GM12874 (cell line): ENCODE data around the gene PGC.

Experiments used
- TF ChIP-seq, protein P1 (sequence below): IDR thresholded peaks from 2 replicates; pipeline ENCODE4 v1.5.1; 2011; ENCODE audit warnings: low read depth, mild to moderate bottlenecking, control low read depth, low read length, moderate library complexity; ENCODE audit not compliant: insufficient read depth

Gene PGC

DNA sequence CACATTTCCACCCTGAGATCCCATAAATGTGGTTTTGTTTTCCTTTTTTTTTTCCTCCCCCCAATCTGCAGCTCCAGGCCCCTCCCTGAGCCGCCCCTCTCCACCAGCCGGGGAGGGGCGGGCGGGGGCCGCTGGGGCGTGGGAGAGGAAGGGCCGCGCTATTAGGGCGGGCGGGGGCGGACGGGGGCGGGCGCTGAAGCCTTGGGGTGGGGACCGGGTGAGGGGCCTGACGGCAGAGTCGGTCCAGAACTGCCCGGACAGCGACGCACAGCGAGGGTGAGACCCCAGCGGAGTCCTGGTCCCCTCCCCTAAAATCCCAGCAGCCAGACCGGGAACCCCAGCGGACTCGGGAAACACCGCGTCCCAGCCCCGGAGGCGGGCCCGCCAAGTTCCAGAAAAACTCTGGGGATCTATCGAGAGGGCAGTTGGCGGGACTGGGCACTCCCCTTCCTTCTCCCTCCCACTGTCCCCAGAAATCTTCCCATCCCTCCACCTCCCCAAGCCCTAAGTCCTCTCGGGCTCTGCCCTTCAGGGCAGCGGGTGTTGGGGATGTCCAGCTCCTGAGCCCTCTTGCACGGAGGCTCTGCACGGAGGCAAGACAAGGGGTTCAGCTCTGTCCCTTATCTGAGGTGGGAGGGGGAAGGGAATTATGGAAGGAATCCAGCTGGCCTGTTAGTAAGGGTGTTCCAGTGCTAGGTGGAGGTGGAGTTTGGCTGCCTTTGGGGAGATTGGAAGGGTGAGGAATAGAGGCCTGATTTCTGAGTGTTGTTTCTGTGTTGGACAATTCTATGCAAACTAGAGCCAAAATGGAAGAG lies 33.6 kb upstream of the PGC start, which contains the start of gene PRICKLE4:
TSS of gene PRICKLE4 (plus strand) at position 232 of the 815 bp plus-strand sequence. CDS start 2,692 bp downstream, outside the sequence.
- TF ChIP-seq, protein P1, sequence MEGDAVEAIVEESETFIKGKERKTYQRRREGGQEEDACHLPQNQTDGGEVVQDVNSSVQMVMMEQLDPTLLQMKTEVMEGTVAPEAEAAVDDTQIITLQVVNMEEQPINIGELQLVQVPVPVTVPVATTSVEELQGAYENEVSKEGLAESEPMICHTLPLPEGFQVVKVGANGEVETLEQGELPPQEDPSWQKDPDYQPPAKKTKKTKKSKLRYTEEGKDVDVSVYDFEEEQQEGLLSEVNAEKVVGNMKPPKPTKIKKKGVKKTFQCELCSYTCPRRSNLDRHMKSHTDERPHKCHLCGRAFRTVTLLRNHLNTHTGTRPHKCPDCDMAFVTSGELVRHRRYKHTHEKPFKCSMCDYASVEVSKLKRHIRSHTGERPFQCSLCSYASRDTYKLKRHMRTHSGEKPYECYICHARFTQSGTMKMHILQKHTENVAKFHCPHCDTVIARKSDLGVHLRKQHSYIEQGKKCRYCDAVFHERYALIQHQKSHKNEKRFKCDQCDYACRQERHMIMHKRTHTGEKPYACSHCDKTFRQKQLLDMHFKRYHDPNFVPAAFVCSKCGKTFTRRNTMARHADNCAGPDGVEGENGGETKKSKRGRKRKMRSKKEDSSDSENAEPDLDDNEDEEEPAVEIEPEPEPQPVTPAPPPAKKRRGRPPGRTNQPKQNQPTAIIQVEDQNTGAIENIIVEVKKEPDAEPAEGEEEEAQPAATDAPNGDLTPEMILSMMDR, result no peak

DNA sequence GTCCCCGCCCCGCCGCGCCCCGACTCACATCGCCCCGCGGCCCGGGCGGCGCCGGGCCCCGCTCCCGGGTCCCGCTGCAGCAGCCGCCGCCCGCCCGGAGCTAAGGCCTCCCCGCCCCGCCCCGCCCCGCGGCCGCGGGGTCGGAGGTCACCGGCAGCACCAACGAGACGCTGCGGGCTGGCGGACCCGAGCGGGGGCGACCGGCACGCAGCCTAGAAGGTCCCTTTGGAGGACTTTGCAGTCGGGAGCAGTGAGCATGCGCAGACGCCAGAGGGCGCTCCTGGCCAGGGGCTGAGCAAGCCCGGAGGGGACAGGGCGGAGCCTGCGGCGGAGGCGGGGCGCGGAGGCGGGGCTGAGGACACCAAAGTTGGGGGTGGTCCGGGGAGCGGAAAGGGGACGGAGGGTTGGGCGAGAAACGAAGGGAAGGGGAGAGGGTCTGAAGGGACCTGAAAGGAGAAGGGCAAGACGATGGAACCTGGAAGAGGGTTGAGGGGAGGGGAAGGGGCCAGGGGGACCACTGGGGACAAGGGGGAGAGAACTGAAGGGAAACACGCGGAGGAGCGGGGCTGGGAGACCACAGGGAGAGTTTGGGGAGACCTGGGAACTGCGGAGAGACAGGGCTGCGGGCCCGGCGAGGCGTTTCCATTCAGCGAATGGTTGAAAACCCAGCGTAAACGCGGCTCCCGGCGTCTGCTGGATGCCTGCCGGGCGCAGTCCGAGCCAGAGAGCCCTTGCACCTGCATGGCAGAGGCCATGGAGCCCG lies 32.8 kb upstream of the PGC start, which contains the start of gene FRS3:
TSS of gene FRS3 (minus strand) at position 113 of the 763 bp plus-strand sequence. CDS start 2,913 bp downstream, outside the sequence.
- TF ChIP-seq, protein P1, result peak; percentile 97

DNA sequence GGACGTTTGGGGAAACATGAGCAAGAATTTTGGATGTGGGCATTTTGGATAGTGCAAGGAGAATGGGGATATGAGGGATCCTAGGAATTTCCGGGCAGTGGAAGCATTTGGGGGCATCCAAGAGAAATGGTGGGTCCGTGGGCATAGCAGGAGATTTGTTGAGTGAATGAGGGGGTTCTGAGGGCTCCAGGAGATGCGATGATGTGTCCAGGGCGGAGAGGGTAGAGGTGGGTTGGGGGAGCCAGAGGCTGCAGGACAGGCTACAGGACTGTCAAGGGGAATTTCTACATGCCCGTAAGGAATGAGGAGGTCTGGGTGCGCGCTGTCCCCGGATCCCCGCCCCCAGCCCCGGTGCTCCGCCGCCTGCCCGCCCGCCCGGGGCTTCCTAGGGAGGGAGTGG lies 32.1 kb upstream of the PGC start:
- TF ChIP-seq, protein P1, result no peak

DNA sequence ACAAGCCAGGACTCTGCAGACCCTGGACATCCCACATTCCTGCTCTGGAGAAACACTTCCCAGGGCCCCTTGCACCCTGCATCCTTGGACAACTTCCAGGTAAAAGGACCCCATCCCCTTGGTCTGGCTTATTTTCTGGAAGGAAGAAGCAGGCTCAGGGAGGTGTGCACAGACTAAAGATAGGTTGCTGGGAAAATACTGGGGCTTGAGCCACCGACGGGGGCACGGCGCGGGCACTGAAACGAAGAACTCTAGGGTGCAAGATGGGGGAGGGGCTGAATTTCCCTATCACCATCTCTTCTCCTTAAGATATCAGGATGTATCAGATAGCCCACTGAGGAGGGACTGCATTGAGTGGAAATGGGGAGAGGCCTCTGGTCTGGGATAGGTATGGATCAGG lies 31.7 kb upstream of the PGC start:
- TF ChIP-seq, protein P1, result no peak

DNA sequence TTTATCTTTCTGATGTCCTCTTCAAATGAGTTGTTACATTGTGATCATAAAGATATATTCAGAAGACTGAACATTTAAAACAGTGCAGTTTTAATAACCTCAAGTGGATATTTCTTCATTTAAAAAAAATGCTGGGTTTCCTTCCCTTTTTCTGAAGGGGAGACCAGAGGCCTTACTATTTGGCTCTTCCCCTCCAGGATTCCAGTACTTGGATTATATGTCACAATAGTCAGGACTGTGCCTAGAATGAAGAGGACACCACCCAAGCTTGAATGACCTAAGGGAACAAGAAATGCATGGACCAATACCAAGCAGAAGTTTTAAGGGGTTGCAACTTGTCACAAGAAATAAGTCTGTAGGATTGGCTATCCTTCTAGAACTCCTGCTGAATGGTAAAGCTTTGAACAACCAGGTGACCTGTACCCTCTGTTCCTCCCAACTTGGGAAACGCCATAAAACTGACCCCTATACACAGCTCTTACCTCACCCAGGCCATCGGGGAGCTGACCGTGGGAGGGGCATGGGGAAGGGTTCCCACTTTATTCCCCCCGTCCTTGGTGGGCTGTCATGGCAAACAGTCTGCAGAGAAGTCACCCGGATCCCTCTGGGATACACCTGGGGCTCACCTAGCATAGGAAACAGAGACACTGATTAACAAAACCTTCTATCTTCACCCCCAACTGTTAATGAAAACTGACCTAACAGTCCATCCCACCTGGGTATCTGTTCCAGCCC lies 30.5 kb upstream of the PGC start:
- TF ChIP-seq, protein P1, result no peak

DNA sequence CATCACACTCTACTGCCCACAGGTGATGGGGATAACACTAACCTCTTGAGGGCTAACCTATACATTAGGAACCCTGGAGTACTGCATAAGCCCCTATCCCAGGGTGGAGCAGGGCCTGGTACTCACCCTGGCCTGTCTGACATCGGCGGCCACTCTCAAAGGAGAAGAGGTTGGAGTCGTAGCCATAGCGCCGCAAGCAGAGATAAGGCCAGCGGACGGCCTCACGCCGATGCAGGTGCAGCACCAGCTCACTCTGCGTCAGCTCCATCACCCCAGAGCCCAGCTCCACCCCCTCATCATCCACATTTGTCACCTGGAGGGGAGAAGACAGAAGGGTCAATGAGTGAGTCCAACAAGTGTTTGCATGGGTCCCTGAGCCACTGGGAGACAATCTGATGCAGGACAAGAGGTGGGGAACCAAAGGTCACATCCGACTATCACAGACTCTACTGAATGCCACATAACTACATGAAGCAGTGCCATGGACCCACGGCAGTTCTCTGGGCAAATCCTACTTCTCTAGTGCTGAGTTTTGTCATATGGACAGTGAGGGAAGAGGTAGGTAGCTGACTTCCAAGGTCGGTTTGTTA lies 28.2 kb upstream of the PGC start:
- TF ChIP-seq, protein P1, result no peak

DNA sequence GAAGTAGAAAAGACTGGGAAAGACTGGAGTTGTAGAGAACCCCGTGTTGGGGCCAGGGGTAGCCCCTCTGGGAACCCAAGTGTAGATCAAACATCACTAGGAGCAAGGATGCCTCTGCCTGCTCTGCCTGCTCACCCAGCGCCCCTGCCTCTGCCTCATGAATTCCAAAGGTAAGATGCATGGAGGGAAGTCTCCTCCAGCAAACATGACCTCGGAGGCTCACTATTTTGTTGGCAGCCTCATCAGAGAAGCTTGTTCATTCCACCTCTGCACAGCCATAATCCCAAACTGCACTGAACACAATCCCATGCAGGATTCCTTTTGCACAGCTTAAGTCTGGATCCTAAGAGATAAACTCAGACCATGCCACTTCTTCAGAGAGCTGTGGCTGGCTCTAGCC lies 27.6 kb upstream of the PGC start:
- TF ChIP-seq, protein P1, result no peak
